ENCODE results near the gene SOCS2. TPM values are rescaled to one million over a fixed set of nuclear protein-coding genes. Genes with fewer than 3 reads are reported as not detected.

Gene SOCS2
- total and polyA plus RNA-seq, 10 of the 15 experiments (the other 5 are each of a cell fraction or from before 2014, with no cell fraction given): 2.6 to 12.0 (median 7.2) TPM

DNA sequence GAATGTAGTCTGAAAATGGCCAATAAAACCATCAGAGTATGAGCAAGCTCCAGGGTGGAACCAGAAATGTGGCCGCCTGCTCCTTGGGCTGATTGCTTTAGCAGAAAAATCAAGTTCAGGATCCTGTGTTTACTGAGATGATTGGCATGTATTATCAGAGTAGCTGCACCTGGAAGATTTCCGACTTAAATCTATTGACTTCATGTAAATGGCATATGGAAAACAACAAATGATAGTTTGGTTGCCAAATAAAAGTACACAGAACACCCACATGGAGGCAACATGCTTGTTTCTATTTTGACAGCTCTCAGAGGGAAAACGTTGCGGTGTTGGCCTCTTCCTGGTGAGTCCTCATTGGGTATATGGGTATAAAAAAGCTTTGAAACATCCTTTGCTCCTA is 31.3 kb downstream of the SOCS2 start:
- TF ChIP-seq RAD21 (IDR thresholded peaks at IDR 0.05; ENCODE audit: insufficient read depth, low read depth, low read length) (peak; percentile 18; the same call in 1 of the 2 replicates), RUNX3 (IDR thresholded peaks at IDR 0.05; ENCODE audit: low read length) (peak; percentile 8; the same call in 1 of the 2 replicates), ZNF217 (IDR thresholded peaks at IDR 0.05) (no peak)
- TF ChIP-seq, protein P1, sequence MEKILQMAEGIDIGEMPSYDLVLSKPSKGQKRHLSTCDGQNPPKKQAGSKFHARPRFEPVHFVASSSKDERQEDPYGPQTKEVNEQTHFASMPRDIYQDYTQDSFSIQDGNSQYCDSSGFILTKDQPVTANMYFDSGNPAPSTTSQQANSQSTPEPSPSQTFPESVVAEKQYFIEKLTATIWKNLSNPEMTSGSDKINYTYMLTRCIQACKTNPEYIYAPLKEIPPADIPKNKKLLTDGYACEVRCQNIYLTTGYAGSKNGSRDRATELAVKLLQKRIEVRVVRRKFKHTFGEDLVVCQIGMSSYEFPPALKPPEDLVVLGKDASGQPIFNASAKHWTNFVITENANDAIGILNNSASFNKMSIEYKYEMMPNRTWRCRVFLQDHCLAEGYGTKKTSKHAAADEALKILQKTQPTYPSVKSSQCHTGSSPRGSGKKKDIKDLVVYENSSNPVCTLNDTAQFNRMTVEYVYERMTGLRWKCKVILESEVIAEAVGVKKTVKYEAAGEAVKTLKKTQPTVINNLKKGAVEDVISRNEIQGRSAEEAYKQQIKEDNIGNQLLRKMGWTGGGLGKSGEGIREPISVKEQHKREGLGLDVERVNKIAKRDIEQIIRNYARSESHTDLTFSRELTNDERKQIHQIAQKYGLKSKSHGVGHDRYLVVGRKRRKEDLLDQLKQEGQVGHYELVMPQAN (conservative IDR thresholded peaks at IDR 0.05): no peak
- TF ChIP-seq, protein P2, sequence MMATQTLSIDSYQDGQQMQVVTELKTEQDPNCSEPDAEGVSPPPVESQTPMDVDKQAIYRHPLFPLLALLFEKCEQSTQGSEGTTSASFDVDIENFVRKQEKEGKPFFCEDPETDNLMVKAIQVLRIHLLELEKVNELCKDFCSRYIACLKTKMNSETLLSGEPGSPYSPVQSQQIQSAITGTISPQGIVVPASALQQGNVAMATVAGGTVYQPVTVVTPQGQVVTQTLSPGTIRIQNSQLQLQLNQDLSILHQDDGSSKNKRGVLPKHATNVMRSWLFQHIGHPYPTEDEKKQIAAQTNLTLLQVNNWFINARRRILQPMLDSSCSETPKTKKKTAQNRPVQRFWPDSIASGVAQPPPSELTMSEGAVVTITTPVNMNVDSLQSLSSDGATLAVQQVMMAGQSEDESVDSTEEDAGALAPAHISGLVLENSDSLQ (IDR thresholded peaks at IDR 0.05): no peak
- ChIA-PET CTCF (interaction anchor here (0.6 to 1.1 kb wide), 2 partner anchors 362 to 499 kb away, joined by 3 to 4 read pairs; no protein-coding TSS in a partner anchor), POLR2A (no interaction called here), RAD21 (ENCODE audit: unreplicated experiment) (interaction anchor here (1.8 kb wide), 1 partner anchor 9 kb away, joined by 3 read pairs; no protein-coding TSS in a partner anchor), SMC1A (ENCODE audit: uncharacterized antibody, unreplicated experiment) (no interaction called here)
- Histone ChIP-seq H4K20me1 (ENCODE audit: control insufficient read depth, insufficient read depth) (no peaks in the 10 kb centered on the region), H3K27ac (ENCODE audit: control insufficient read depth, insufficient read depth) (no peak overlapping the region), H3K9me3 (replicated peaks; ENCODE audit: control insufficient read depth, insufficient read depth, low read length) (no peaks in the 10 kb centered on the region), H3K27me3 (replicated peaks in 1 of 2; ENCODE audit: control insufficient read depth in 2 of 2, insufficient read depth in 2 of 2, low read length in 1 of 2) (no peaks in the 10 kb centered on the region), H2AFZ (ENCODE audit: control insufficient read depth, low read depth, low read length) (peak overlapping the region; percentile 39), H3K4me2 (ENCODE audit: control insufficient read depth, insufficient read depth) (no peak overlapping the region), H3K9ac (ENCODE audit: control insufficient read depth, insufficient read depth, low read length) (no peak overlapping the region), H3K36me3 (ENCODE audit: control insufficient read depth in 2 of 2, insufficient read depth in 2 of 2, low read length in 1 of 2) (no peaks in the 10 kb centered on the region), H3K79me2 (ENCODE audit: control insufficient read depth, insufficient read depth, low read length) (no peaks in the 10 kb centered on the region), H3K4me1 (ENCODE audit: control insufficient read depth, insufficient read depth, low read length) (no peaks in the 10 kb centered on the region), H3K4me3 (no peak overlapping the region)
- 68% methylated on average over 4 of the region's 4 CpGs for WGBS (ENCODE audit: insufficient coverage, insufficient replicate concordance, low lambda C conversion rate, missing lambda C conversion rate)
- BruUV-seq (replicated peaks): no TSS peak
- intact Hi-C loops (cut with micrococcal nuclease; ENCODE audit: unreplicated experiment) (no loop called here), in situ Hi-C loops (cut with MboI) (no loop called here)
- FAIRE-seq (no peak), DNase-seq (ENCODE audit: low read depth, low spot score) (no peak), ATAC-seq (no peak)

Data from GM12878 (cell line).